ENCODE measurements around the gene TTC1.

DNA sequence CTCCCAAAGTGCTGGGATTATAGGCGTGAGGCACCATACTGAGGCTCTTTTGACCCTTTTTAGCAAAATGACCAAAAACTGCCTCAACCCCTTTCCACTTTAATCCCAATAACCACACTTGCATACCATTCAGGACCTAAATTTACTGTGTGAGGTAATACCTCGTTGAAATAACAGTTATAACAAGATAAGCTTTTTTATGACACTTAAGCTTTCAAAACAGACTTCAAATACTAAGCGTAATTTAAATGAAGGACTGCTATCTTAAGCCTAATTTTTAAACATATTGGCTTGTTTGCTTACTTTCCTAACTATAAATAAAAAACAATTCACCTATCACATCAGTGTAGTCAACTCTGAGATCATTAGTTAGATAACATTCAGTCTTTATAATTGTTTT lies 72.6 kb downstream of the TTC1 start:
- TF ChIP-seq, protein P1, sequence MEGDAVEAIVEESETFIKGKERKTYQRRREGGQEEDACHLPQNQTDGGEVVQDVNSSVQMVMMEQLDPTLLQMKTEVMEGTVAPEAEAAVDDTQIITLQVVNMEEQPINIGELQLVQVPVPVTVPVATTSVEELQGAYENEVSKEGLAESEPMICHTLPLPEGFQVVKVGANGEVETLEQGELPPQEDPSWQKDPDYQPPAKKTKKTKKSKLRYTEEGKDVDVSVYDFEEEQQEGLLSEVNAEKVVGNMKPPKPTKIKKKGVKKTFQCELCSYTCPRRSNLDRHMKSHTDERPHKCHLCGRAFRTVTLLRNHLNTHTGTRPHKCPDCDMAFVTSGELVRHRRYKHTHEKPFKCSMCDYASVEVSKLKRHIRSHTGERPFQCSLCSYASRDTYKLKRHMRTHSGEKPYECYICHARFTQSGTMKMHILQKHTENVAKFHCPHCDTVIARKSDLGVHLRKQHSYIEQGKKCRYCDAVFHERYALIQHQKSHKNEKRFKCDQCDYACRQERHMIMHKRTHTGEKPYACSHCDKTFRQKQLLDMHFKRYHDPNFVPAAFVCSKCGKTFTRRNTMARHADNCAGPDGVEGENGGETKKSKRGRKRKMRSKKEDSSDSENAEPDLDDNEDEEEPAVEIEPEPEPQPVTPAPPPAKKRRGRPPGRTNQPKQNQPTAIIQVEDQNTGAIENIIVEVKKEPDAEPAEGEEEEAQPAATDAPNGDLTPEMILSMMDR (IDR thresholded peaks at IDR 0.05) = no peak
- TF ChIP-seq POLR2AphosphoS5 (IDR thresholded peaks at IDR 0.05) (no peak), POLR2A (IDR thresholded peaks at IDR 0.05) (no peak), EP300 (IDR thresholded peaks at IDR 0.05) (no peak)

Measured in gastroesophageal sphincter (tissue), 3 donors.